ENCODE measurements around the gene VASH2. TPM values are rescaled to one million over a fixed set of nuclear protein-coding genes. Genes with fewer than 3 reads are reported as not detected.

The VASH2 gene
- 6.6 TPM for polyA plus RNA-seq (2013, experiment 1 of 2)
- polyA plus RNA-seq (2013, experiment 2 of 2), result 6.6 TPM

DNA sequence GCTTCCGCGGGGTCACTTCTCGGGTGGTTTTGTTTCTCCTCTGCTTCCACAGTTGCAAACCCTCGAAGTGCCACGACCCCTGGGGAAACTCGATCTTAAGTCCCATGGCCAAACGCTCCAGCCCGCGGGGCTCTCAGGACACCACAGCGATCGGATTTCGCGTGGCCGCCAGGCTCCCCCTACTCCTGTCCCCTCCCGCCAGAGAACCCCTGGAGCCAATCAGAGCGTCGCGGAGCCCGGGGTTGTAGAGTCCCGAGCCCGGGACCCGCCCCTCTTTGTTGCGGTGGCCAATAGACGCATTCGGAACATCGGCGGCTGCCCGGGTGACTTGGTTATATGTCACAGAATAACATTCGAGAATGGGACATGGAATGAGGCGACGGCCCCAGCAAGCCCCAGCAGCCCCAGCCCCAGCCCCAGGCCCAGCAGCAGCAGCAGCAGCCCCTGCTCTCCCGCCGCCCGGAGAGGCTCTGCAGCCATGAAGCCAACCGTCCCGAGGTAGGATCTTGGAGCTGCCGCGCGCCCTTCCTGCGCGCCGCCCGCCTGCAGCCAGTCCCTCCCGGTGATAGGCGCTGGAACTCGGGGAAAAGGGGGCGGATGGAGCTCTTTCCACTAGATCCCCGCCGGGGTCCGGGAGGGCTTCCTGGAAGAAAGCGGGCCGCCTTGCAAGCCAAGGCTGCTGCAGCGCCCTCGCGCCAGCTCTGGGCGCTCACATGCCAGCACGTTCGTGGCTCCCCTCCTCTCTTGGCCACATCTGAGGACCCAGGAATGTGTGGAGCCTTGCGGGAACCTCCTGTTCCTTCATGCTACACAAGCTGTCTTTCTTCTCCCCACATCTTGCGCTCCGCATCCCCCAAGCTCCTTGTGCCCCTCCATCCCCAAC is at the start of gene VASH2:
VASH2 (plus strand) TSS at position 299 of the 883 bp plus-strand sequence. CDS start 1,002 bp downstream, outside the sequence.
- peak within 1 kb of the TSS; percentile 4 for H2BK120ac ChIP-seq (ENCODE audit: low read depth, low read length)
- peak within 1 kb of the TSS; percentile 10 for H2BK5ac ChIP-seq (ENCODE audit: low read length)
- peaks cover 0 to 2% of the 10 kb centered on the region in 2 donors for H3K9me3 ChIP-seq (replicated peaks in 1 of 2; ENCODE audit: control insufficient read depth in 2 of 2, insufficient read depth in 1 of 2, low read depth in 1 of 2, low read length in 2 of 2)
- H3K27me3 ChIP-seq (ENCODE audit: control insufficient read depth in 3 of 3, insufficient read depth in 3 of 3, low read depth in 1 of 3, low read length in 3 of 3), result peaks cover 0 to 15% (median 14%) of the 10 kb centered on the region in 3 experiments
- peak within 1 kb of the TSS; percentile 20 for H2AK5ac ChIP-seq (ENCODE audit: low read depth, low read length)
- peaks cover 5 to 6% of the 10 kb centered on the region in 2 donors for H3K4me1 ChIP-seq (ENCODE audit: control insufficient read depth in 2 of 2, insufficient read depth in 1 of 2, low read depth in 1 of 2, low read length in 2 of 2)
- H3K4me2 ChIP-seq (ENCODE audit: insufficient read depth, low read length, poor library complexity, severe bottlenecking), result peak within 1 kb of the TSS; percentile 99
- no peak within 1 kb of the TSS for H3K27ac ChIP-seq (replicated peaks; ENCODE audit: low read length)
- H3K36me3 ChIP-seq (replicated peaks in 1 of 2; ENCODE audit: control insufficient read depth in 2 of 2, insufficient read depth in 2 of 2, low read length in 2 of 2), result no peaks in the 10 kb centered on the region
- H3K23ac ChIP-seq (ENCODE audit: low read depth, low read length, poor library complexity), result peak within 1 kb of the TSS; percentile 83
- no CpG with 5 or more reads among the region's 61 CpGs for WGBS, 2 donors (ENCODE audit: extremely low coverage in 2 of 2, insufficient read length in 2 of 2, insufficient replicate concordance in 1 of 2)
- peak; percentile 82 for DNase-seq (ENCODE audit: low spot score)
- peak within 1 kb of the TSS; percentile 30 for H3K4ac ChIP-seq (ENCODE audit: low read length)
- H3K4me3 ChIP-seq (ENCODE audit: low read length in 2 of 2), result peak within 1 kb of the TSS; percentile 60 to 90
- no peaks in the 10 kb centered on the region for H3K79me1 ChIP-seq (ENCODE audit: low read depth, low read length)
- H2BK15ac ChIP-seq (ENCODE audit: low read length), result peak within 1 kb of the TSS; percentile 22
- H3K9ac ChIP-seq (ENCODE audit: low read depth, low read length, poor library complexity), result peak within 1 kb of the TSS; percentile 84
- H4K8ac ChIP-seq (ENCODE audit: low read depth, low read length), result no peak within 1 kb of the TSS
- H2AFZ ChIP-seq (ENCODE audit: low read length), result peak within 1 kb of the TSS; percentile 99
- peak within 1 kb of the TSS; percentile 83 for H4K91ac ChIP-seq (ENCODE audit: low read depth, low read length, poor library complexity)
- H2BK12ac ChIP-seq (ENCODE audit: low read length), result no peak within 1 kb of the TSS
- peak within 1 kb of the TSS; percentile 95 for H3K18ac ChIP-seq (ENCODE audit: low read length)
- H3K14ac ChIP-seq (ENCODE audit: low read length), result peak within 1 kb of the TSS; percentile 92

DNA sequence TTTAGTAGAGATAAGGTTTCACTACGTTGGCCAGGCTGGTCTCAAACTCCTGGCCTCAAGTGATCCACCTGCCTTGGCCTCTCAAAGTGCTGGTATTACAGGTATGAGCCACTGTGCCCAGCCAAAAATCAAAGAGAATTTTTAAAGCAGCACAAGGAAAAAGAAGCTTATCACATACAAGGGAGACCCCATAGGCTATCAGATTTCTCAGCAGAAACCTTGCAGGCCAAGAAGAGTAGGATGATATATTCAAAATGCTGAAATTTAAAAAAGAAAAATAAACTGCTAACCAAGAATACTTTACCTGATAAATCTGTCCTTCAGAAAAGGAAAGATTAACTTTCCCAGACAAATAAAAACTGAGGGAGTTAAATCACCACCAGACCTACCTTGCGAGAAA is 49.1 kb upstream of the VASH2 start:
- Histone ChIP-seq H2BK5ac (ENCODE audit: low read length) (no peak overlapping the region), H3K14ac (ENCODE audit: low read length) (no peak overlapping the region), H2AK5ac (ENCODE audit: low read depth, low read length) (no peak overlapping the region), H3K18ac (ENCODE audit: low read length) (no peak overlapping the region), H3K4me2 (ENCODE audit: insufficient read depth, low read length, poor library complexity, severe bottlenecking) (no peak overlapping the region), H4K8ac (ENCODE audit: low read depth, low read length) (no peak overlapping the region), H3K27ac (replicated peaks; ENCODE audit: low read length) (no peak overlapping the region), H2BK15ac (ENCODE audit: low read length) (no peak overlapping the region), H3K9me3 (replicated peaks in 1 of 2; ENCODE audit: control insufficient read depth in 2 of 2, insufficient read depth in 1 of 2, low read depth in 1 of 2, low read length in 2 of 2) (peaks cover 10 to 35% of the 10 kb centered on the region in 2 donors), H3K4me3 (ENCODE audit: low read length in 2 of 2) (no peak overlapping the region), H3K79me1 (ENCODE audit: low read depth, low read length) (peaks cover 2% of the 10 kb centered on the region), H2BK12ac (ENCODE audit: low read length) (no peak overlapping the region), H2BK120ac (ENCODE audit: low read depth, low read length) (no peak overlapping the region), H4K91ac (ENCODE audit: low read depth, low read length, poor library complexity) (no peak overlapping the region), H3K27me3 (ENCODE audit: control insufficient read depth in 3 of 3, insufficient read depth in 3 of 3, low read depth in 1 of 3, low read length in 3 of 3) (no peaks in the 10 kb centered on the region), H3K23ac (ENCODE audit: low read depth, low read length, poor library complexity) (no peak overlapping the region), H3K4ac (ENCODE audit: low read length) (no peak overlapping the region), H3K36me3 (replicated peaks in 1 of 2; ENCODE audit: control insufficient read depth in 2 of 2, insufficient read depth in 2 of 2, low read length in 2 of 2) (peaks cover 17 to 37% of the 10 kb centered on the region in 2 donors), H3K9ac (ENCODE audit: low read depth, low read length, poor library complexity) (no peak overlapping the region), H3K4me1 (ENCODE audit: control insufficient read depth in 2 of 2, insufficient read depth in 1 of 2, low read depth in 1 of 2, low read length in 2 of 2) (no peaks in the 10 kb centered on the region), H2AFZ (ENCODE audit: low read length) (no peak overlapping the region)
- WGBS, 2 donors (ENCODE audit: extremely low coverage in 2 of 2, insufficient read length in 2 of 2, insufficient replicate concordance in 1 of 2), result no CpG with 5 or more reads among the region's 2 CpGs
- DNase-seq (ENCODE audit: low spot score), result no peak

GRCh38 chr1:212902054-212902453 is 48.3 kb upstream of the VASH2 start:
- no peak overlapping the region for H4K8ac ChIP-seq (ENCODE audit: low read depth, low read length)
- H3K27me3 ChIP-seq (ENCODE audit: control insufficient read depth in 3 of 3, insufficient read depth in 3 of 3, low read depth in 1 of 3, low read length in 3 of 3), result no peaks in the 10 kb centered on the region
- H3K14ac ChIP-seq (ENCODE audit: low read length), result no peak overlapping the region
- no peak overlapping the region for H3K18ac ChIP-seq (ENCODE audit: low read length)
- H3K27ac ChIP-seq (replicated peaks; ENCODE audit: low read length), result no peak overlapping the region
- peaks cover 2% of the 10 kb centered on the region for H3K79me1 ChIP-seq (ENCODE audit: low read depth, low read length)
- no peak overlapping the region for H2BK120ac ChIP-seq (ENCODE audit: low read depth, low read length)
- no peak overlapping the region for H4K91ac ChIP-seq (ENCODE audit: low read depth, low read length, poor library complexity)
- H2BK5ac ChIP-seq (ENCODE audit: low read length), result no peak overlapping the region
- H3K23ac ChIP-seq (ENCODE audit: low read depth, low read length, poor library complexity), result no peak overlapping the region
- no peak overlapping the region for H2BK12ac ChIP-seq (ENCODE audit: low read length)
- H2BK15ac ChIP-seq (ENCODE audit: low read length), result no peak overlapping the region
- H3K36me3 ChIP-seq (replicated peaks in 1 of 2; ENCODE audit: control insufficient read depth in 2 of 2, insufficient read depth in 2 of 2, low read length in 2 of 2), result peaks cover 16 to 34% of the 10 kb centered on the region in 2 donors
- no peak overlapping the region for H3K4ac ChIP-seq (ENCODE audit: low read length)
- DNase-seq (ENCODE audit: low spot score), result no peak
- H3K9ac ChIP-seq (ENCODE audit: low read depth, low read length, poor library complexity), result no peak overlapping the region
- no peak overlapping the region for H2AK5ac ChIP-seq (ENCODE audit: low read depth, low read length)
- no peaks in the 10 kb centered on the region for H3K4me1 ChIP-seq (ENCODE audit: control insufficient read depth in 2 of 2, insufficient read depth in 1 of 2, low read depth in 1 of 2, low read length in 2 of 2)
- H2AFZ ChIP-seq (ENCODE audit: low read length), result no peak overlapping the region
- no peak overlapping the region for H3K4me3 ChIP-seq (ENCODE audit: low read length in 2 of 2)
- no CpG with 5 or more reads among the region's 3 CpGs for WGBS, 2 donors (ENCODE audit: extremely low coverage in 2 of 2, insufficient read length in 2 of 2, insufficient replicate concordance in 1 of 2)
- H3K9me3 ChIP-seq (replicated peaks in 1 of 2; ENCODE audit: control insufficient read depth in 2 of 2, insufficient read depth in 1 of 2, low read depth in 1 of 2, low read length in 2 of 2), result peaks cover 10 to 35% of the 10 kb centered on the region in 2 donors
- H3K4me2 ChIP-seq (ENCODE audit: insufficient read depth, low read length, poor library complexity, severe bottlenecking), result no peak overlapping the region

DNA sequence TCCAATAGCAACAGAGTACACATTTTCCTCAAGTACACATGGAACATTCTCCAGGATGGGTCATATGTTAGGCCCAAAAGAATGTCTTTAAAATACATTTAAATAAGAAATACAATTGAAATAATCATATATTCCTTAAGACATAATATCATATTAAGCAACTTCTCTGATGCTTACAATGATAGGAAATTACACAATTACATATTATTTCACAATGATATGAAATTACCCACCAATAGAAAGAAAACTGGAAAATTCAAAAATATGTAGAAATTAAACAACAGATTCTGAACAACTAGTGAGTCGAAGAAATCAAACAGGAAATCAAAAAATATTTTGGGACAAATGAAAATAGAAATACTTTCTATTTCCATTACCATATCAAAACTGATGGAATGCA is 46.7 kb upstream of the VASH2 start:
- no peak overlapping the region for H2AFZ ChIP-seq (ENCODE audit: low read length)
- no peak overlapping the region for H3K4me2 ChIP-seq (ENCODE audit: insufficient read depth, low read length, poor library complexity, severe bottlenecking)
- peaks cover 8 to 32% of the 10 kb centered on the region in 2 donors for H3K9me3 ChIP-seq (replicated peaks in 1 of 2; ENCODE audit: control insufficient read depth in 2 of 2, insufficient read depth in 1 of 2, low read depth in 1 of 2, low read length in 2 of 2)
- H2BK120ac ChIP-seq (ENCODE audit: low read depth, low read length), result no peak overlapping the region
- H4K91ac ChIP-seq (ENCODE audit: low read depth, low read length, poor library complexity), result no peak overlapping the region
- H3K27me3 ChIP-seq (ENCODE audit: control insufficient read depth in 3 of 3, insufficient read depth in 3 of 3, low read depth in 1 of 3, low read length in 3 of 3), result no peaks in the 10 kb centered on the region
- H2BK15ac ChIP-seq (ENCODE audit: low read length), result no peak overlapping the region
- no peak overlapping the region for H2BK5ac ChIP-seq (ENCODE audit: low read length)
- peaks cover 7 to 17% of the 10 kb centered on the region in 2 donors for H3K36me3 ChIP-seq (replicated peaks in 1 of 2; ENCODE audit: control insufficient read depth in 2 of 2, insufficient read depth in 2 of 2, low read length in 2 of 2)
- H3K4me1 ChIP-seq (ENCODE audit: control insufficient read depth in 2 of 2, insufficient read depth in 1 of 2, low read depth in 1 of 2, low read length in 2 of 2), result no peaks in the 10 kb centered on the region
- H3K4ac ChIP-seq (ENCODE audit: low read length), result no peak overlapping the region
- H3K18ac ChIP-seq (ENCODE audit: low read length), result no peak overlapping the region
- H3K79me1 ChIP-seq (ENCODE audit: low read depth, low read length), result no peaks in the 10 kb centered on the region
- no peak overlapping the region for H2AK5ac ChIP-seq (ENCODE audit: low read depth, low read length)
- H4K8ac ChIP-seq (ENCODE audit: low read depth, low read length), result no peak overlapping the region
- H2BK12ac ChIP-seq (ENCODE audit: low read length), result no peak overlapping the region
- H3K27ac ChIP-seq (replicated peaks; ENCODE audit: low read length), result no peak overlapping the region
- no peak overlapping the region for H3K14ac ChIP-seq (ENCODE audit: low read length)
- no peak overlapping the region for H3K4me3 ChIP-seq (ENCODE audit: low read length in 2 of 2)
- no CpG with 5 or more reads among the region's 1 CpG for WGBS, 2 donors (ENCODE audit: extremely low coverage in 2 of 2, insufficient read length in 2 of 2, insufficient replicate concordance in 1 of 2)
- no peak for DNase-seq (ENCODE audit: low spot score)
- no peak overlapping the region for H3K23ac ChIP-seq (ENCODE audit: low read depth, low read length, poor library complexity)
- no peak overlapping the region for H3K9ac ChIP-seq (ENCODE audit: low read depth, low read length, poor library complexity)

Measured in neuronal stem cell (in vitro differentiated cells).